OCI-LY3 (cell line): ENCODE data around the gene C11orf87.

Experiments
- H2AFZ ChIP-seq: fragments of 200-600, 300-600 bp; shearing (Covaris generic); 2 replicates; pipeline ENCODE4 v1.6.0; 2014; ENCODE audit warnings: antibody characterized with exemption, low read depth, low read length
- H3K27ac ChIP-seq: fragments of 200-600, 300-600 bp; sonication (generic); 2 replicates; pipeline ENCODE4 v1.5.1; 2014; ENCODE audit warnings: mild to moderate bottlenecking, low read length, moderate library complexity, mixed read lengths
- H3K27me3 ChIP-seq: fragments of 200-600, 300-600 bp; sonication (generic); 2 replicates; pipeline ENCODE4 v1.6.1; 2014; ENCODE audit warnings: low read depth, low read length, mixed read lengths
- H3K36me3 ChIP-seq: fragments of 200-600, 300-600 bp; sonication (generic); replicated peaks from 2 replicates; pipeline ENCODE3; 2014; ENCODE audit warnings: low read depth, low read length, mixed read lengths
- H3K4me1 ChIP-seq: fragments of 300-600, 200-600 bp; sonication (generic); 2 replicates; pipeline ENCODE4 v1.6.1; 2014; ENCODE audit warnings: low read length, mixed read lengths
- H3K4me2 ChIP-seq: fragments of 200-600, 300-600 bp; sonication (generic); 2 replicates; pipeline ENCODE4 v1.6.1; 2014; ENCODE audit warnings: low read length, mixed read lengths
- H3K4me3 ChIP-seq: fragments of 300-600, 200-600 bp; sonication (generic); 2 replicates; pipeline ENCODE4 v1.5.1; 2014; ENCODE audit warnings: antibody characterized with exemption, mild to moderate bottlenecking, low read length, moderate library complexity
- H3K79me2 ChIP-seq: fragments of 300-600, 200-600 bp; shearing (Covaris generic); 2 replicates; pipeline ENCODE4 v1.6.1; 2014; ENCODE audit warnings: mild to moderate bottlenecking, low read length, mixed read lengths
- H3K9ac ChIP-seq: fragments of 300-600, 200-600 bp; shearing (Covaris generic); 2 replicates; pipeline ENCODE4 v1.6.0; 2014; ENCODE audit warnings: mild to moderate bottlenecking, low read length, moderate library complexity
- H3K9me3 ChIP-seq: fragments of 200-600, 300-600 bp; shearing (Covaris generic); 2 replicates; pipeline ENCODE4 v1.6.1; 2014; ENCODE audit warnings: low read length, mixed read lengths; ENCODE audit not compliant: insufficient read depth
- H4K20me1 ChIP-seq: fragments of 200-600, 300-600 bp; sonication (generic); 2 replicates; pipeline ENCODE4 v1.6.1; 2016; ENCODE audit warnings: low read length, mixed read lengths; ENCODE audit not compliant: insufficient read depth
- CTCF ChIP-seq: fragments of 200-600, 300-600 bp; sonication (generic); IDR thresholded peaks from 2 replicates; pipeline ENCODE4 v1.5.1; 2014; ENCODE audit warnings: antibody characterized with exemption, low read length, low read depth
- EZH2phosphoT487 ChIP-seq: fragments of 200-600 bp; shearing (Covaris generic); IDR thresholded peaks from 2 replicates; pipeline ENCODE4 v1.6.1; 2018; ENCODE audit warnings: antibody characterized with exemption, mixed run types, low read depth

Gene C11orf87

GRCh38 chr11:109421981-109422869 is at the start of gene C11orf87:
Gene C11orf87 (plus strand): TSS chr11:109422190. CDS start chr11:109423634, 1,444 bp downstream.
- H3K4me2 ChIP-seq: no peak within 1 kb of the TSS
- H3K36me3 ChIP-seq: no peaks in the 10 kb centered on the region

GRCh38 chr11:109374032-109374431 is 48.0 kb upstream of the C11orf87 start:
- Histone ChIP-seq H3K4me1 (no peaks in the 10 kb centered on the region), H2AFZ (no peak overlapping the region), H3K27me3 (no peaks in the 10 kb centered on the region), H3K9me3 (no peaks in the 10 kb centered on the region), H3K36me3 (no peaks in the 10 kb centered on the region), H3K4me3 (no peak overlapping the region), H3K4me2 (no peak overlapping the region), H3K9ac (no peak overlapping the region), H3K27ac (no peak overlapping the region), H3K79me2 (no peaks in the 10 kb centered on the region), H4K20me1 (no peaks in the 10 kb centered on the region)
- TF ChIP-seq EZH2phosphoT487: no peak
- no peak for TF ChIP-seq CTCF

More at GRCh38 chr11:109421981-109422869, at the start of gene C11orf87:
- Histone ChIP-seq H3K4me1 (no peaks in the 10 kb centered on the region), H3K9me3 (no peaks in the 10 kb centered on the region), H3K9ac (no peak within 1 kb of the TSS), H3K79me2 (no peaks in the 10 kb centered on the region), H4K20me1 (no peaks in the 10 kb centered on the region), H3K27me3 (no peaks in the 10 kb centered on the region), H3K4me3 (no peak within 1 kb of the TSS), H3K27ac (no peak within 1 kb of the TSS), H2AFZ (no peak within 1 kb of the TSS)
- TF ChIP-seq CTCF (no peak), EZH2phosphoT487 (no peak)

GRCh38 chr11:109374441-109374840 is 47.5 kb upstream of the C11orf87 start:
- Histone ChIP-seq H3K4me1 (no peaks in the 10 kb centered on the region), H3K79me2 (no peaks in the 10 kb centered on the region), H3K4me3 (no peak overlapping the region), H3K9ac (no peak overlapping the region), H3K9me3 (no peaks in the 10 kb centered on the region), H3K4me2 (no peak overlapping the region), H3K27ac (no peak overlapping the region), H4K20me1 (no peaks in the 10 kb centered on the region), H2AFZ (no peak overlapping the region), H3K27me3 (no peaks in the 10 kb centered on the region), H3K36me3 (no peaks in the 10 kb centered on the region)
- TF ChIP-seq EZH2phosphoT487 (no peak), CTCF (no peak)

- Histone ChIP-seq H3K4me2 (no peak overlapping the region), H3K27me3 (no peaks in the 10 kb centered on the region), H4K20me1 (no peaks in the 10 kb centered on the region), H3K9me3 (no peaks in the 10 kb centered on the region), H3K36me3 (no peaks in the 10 kb centered on the region), H3K79me2 (no peaks in the 10 kb centered on the region), H3K4me3 (no peak overlapping the region), H3K9ac (no peak overlapping the region), H2AFZ (no peak overlapping the region), H3K4me1 (no peaks in the 10 kb centered on the region), H3K27ac (no peak overlapping the region)
- no peak for TF ChIP-seq EZH2phosphoT487
- TF ChIP-seq CTCF: no peak
Measured at GRCh38 chr11:109377039-109377742, 44.8 kb upstream of the C11orf87 start.
